ENCODE results near the gene GALNT10.

DNA sequence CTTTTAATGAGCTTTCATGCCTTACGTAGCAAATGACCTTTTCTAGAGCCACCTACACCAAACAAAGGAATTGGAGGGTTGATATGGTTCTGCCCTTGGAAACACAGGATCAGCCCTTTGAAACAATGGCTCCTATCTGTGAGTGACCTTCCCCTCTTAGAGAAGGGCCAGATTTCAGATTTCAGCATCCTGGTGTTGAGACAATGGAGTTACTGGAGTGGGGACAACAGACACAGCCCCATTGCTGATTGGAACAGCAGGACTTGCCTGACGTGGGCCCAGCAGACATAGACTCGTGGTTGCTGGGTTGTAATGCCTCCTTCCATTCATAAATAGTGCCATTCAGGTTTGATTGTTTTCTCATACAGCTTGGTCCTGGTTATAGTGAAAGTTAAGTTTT lies 96.0 kb downstream of the GALNT10 start:
- TF ChIP-seq BRCA1 (IDR thresholded peaks at IDR 0.05; ENCODE audit: low read depth, low read length), result no peak
- no peak for TF ChIP-seq ETV6 (conservative IDR thresholded peaks at IDR 0.05 in 1 of 2, IDR thresholded peaks at IDR 0.05 in 1 of 2; ENCODE audit: borderline replicate concordance in 1 of 2, low read depth in 1 of 2)
- TF ChIP-seq HCFC1 (IDR thresholded peaks at IDR 0.05; ENCODE audit: low read length), result no peak
- TF ChIP-seq BHLHE40 (IDR thresholded peaks at IDR 0.05; ENCODE audit: borderline replicate concordance in 1 of 2, low read depth in 2 of 2, low read length in 1 of 2), result no peak
- TF ChIP-seq EZH2 (IDR thresholded peaks at IDR 0.05; ENCODE audit: borderline replicate concordance, control insufficient read depth, low read depth, low read length), result no peak
- TF ChIP-seq, protein P1, sequence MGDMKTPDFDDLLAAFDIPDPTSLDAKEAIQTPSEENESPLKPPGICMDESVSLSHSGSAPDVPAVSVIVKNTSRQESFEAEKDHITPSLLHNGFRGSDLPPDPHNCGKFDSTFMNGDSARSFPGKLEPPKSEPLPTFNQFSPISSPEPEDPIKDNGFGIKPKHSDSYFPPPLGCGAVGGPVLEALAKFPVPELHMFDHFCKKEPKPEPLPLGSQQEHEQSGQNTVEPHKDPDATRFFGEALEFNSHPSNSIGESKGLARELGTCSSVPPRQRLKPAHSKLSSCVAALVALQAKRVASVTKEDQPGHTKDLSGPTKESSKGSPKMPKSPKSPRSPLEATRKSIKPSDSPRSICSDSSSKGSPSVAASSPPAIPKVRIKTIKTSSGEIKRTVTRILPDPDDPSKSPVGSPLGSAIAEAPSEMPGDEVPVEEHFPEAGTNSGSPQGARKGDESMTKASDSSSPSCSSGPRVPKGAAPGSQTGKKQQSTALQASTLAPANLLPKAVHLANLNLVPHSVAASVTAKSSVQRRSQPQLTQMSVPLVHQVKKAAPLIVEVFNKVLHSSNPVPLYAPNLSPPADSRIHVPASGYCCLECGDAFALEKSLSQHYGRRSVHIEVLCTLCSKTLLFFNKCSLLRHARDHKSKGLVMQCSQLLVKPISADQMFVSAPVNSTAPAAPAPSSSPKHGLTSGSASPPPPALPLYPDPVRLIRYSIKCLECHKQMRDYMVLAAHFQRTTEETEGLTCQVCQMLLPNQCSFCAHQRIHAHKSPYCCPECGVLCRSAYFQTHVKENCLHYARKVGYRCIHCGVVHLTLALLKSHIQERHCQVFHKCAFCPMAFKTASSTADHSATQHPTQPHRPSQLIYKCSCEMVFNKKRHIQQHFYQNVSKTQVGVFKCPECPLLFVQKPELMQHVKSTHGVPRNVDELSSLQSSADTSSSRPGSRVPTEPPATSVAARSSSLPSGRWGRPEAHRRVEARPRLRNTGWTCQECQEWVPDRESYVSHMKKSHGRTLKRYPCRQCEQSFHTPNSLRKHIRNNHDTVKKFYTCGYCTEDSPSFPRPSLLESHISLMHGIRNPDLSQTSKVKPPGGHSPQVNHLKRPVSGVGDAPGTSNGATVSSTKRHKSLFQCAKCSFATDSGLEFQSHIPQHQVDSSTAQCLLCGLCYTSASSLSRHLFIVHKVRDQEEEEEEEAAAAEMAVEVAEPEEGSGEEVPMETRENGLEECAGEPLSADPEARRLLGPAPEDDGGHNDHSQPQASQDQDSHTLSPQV (IDR thresholded peaks at IDR 0.05), result no peak
- no peak for TF ChIP-seq EP300 (IDR thresholded peaks at IDR 0.05; ENCODE audit: borderline replicate concordance in 1 of 2, control insufficient read depth in 1 of 2, low read depth in 2 of 2, low read length in 2 of 2)
